A673 (cell line): ENCODE data around the gene EVX2.

Experiments used
- CTCF ChIP-seq: fragments of 300-800, 200-600 bp; sonication (generic); conservative IDR thresholded peaks from 2 replicates; pipeline ENCODE4 v1.5.1; 2017; ENCODE audit warnings: low read depth, mild to moderate bottlenecking, antibody characterized with exemption, low read length, moderate library complexity, mixed read lengths
- EZH2 ChIP-seq: fragments of 200-600 bp; sonication (generic); IDR thresholded peaks from 2 replicates; pipeline ENCODE4 v1.6.1; 2017; ENCODE audit warnings: borderline replicate concordance, low read depth, mild to moderate bottlenecking, mixed read lengths, antibody characterized with exemption, low read length; ENCODE audit not compliant: poor library complexity, severe bottlenecking

GRCh38 chr2:176101216-176101830, 17.6 kb upstream of the EVX2 start:
- no peak for TF ChIP-seq CTCF
- TF ChIP-seq EZH2, result no peak
